GM19467 (cell line): Measurements from ENCODE around the gene SREK1IP1.

Experiments
- ATAC-seq: cut with Tn5 transposase; IDR thresholded peaks from one replicate; pipeline ENCODE4 v1.9.1; 2021; ENCODE audit warnings: mild to moderate bottlenecking, moderate library complexity; ENCODE audit not compliant: unreplicated experiment

The SREK1IP1 gene

DNA sequence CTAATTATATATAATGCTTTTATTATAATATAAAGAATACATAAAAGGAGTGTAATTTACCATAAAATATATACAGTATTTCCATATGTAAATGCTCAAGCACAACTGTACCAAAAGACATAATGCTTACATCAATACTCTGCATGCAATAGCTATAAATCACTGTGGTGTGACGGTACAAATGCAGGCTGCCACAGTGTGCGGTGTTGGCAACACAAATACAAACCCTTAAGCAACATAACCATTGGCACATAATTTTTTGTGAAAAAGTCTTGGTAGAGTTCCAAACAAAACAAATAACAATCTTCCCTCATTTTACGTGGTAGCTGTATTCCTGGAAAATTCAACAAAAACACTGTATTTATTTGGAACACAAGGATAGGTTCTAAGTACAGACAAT lies 80.1 kb downstream of the SREK1IP1 start:
- no peak for ATAC-seq

GRCh38 chr5:64685866-64686265 lies 82.6 kb downstream of the SREK1IP1 start:
- ATAC-seq: no peak

- ATAC-seq: no peak
These were observed 85.9 kb downstream of the SREK1IP1 start for GRCh38 chr5:64682608-64683007.

DNA sequence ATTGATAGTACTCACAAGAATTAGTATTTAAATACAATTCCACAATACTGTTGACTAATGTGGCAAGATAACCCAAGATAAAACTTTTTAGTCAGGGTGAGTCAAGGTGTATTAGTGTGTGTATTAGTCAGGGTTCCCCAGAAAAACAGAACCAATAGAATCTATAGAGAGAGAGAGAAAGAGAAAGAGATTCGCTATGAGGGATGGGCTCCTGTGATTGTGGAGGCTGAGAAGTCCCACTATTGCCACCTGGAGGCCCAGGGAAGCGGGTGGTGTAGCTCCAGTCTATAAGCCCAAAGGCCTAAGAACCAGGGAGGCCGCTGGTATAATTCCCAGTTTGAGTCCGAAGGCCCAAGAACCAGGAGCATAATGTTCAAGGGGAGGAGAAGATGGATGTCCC lies 88.2 kb downstream of the SREK1IP1 start:
- ATAC-seq: no peak

- ATAC-seq: no peak
These were observed 90.1 kb downstream of the SREK1IP1 start for GRCh38 chr5:64678374-64678773.

DNA sequence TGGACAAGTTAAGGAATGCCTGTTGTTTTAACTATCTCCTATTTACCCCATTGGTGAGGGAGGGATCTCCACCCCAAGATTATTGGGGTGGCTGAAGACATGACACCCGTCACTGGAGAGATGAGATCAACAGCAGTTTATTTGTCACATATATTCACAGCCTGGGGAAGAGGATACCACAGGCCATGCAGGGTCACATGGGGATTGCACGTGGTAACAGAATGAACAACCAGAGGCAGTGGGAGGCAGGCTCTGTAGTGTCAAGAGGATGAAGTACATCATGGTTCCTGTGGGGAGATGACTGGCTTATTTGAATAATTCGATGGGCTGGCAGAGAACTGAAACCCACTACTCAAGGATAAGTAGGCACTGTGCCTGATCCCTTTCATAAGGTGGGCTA lies 96.8 kb downstream of the SREK1IP1 start:
- no peak for ATAC-seq

- ATAC-seq: no peak
These were observed 98.2 kb downstream of the SREK1IP1 start for GRCh38 chr5:64670277-64670676.
